Immature natural killer cell (primary cell): Measurements from ENCODE around the gene ELOVL7. TPM values are rescaled to one million over a fixed set of nuclear protein-coding genes. Genes with fewer than 3 reads are reported as not detected.
"Not testable (repeated sequence)": the region's sequence is repeated elsewhere in the genome, so short reads cannot be mapped to it uniquely, and the experiment has no call there.

Source experiments
- DNase-seq, 3 donors: peaks; one replicate each; pipeline ENCODE4 v3.0.0; 2022; ENCODE audit warnings: mixed read lengths in 1 of 3
- H3K27ac Mint-ChIP-seq, 6 donors: one replicate each; pipeline ENCODE4 v1.8.0; 2020; ENCODE audit warnings: mixed read lengths in 6 of 6, mild to moderate bottlenecking in 5 of 6, inconsistent platforms in 4 of 6, moderate library complexity in 3 of 6
- H3K27me3 Mint-ChIP-seq, 3 donors: one replicate each; pipeline ENCODE4 v1.8.0; 2020 to 2021; ENCODE audit warnings: low read depth in 3 of 3, mild to moderate bottlenecking in 3 of 3, mixed read lengths in 3 of 3, moderate library complexity in 3 of 3, inconsistent platforms in 1 of 3
- H3K36me3 Mint-ChIP-seq, 3 donors: one replicate each; pipeline ENCODE4 v1.8.0; 2020; ENCODE audit warnings: mixed read lengths in 3 of 3, inconsistent platforms in 2 of 3, mild to moderate bottlenecking in 2 of 3
- H3K4me1 Mint-ChIP-seq, 2 donors: one replicate each; pipeline ENCODE4 v1.8.0; 2020; ENCODE audit warnings: inconsistent platforms in 2 of 2, mild to moderate bottlenecking in 2 of 2, mixed read lengths in 2 of 2, moderate library complexity in 1 of 2
- H3K4me3 Mint-ChIP-seq, 5 donors: one replicate each; pipeline ENCODE4 v1.8.0; 2020; ENCODE audit warnings: mild to moderate bottlenecking in 5 of 5, mixed read lengths in 5 of 5, inconsistent platforms in 3 of 5, moderate library complexity in 3 of 5
- H3K9me3 Mint-ChIP-seq, 6 donors: one replicate each; pipeline ENCODE4 v1.8.0; 2020; ENCODE audit warnings: mild to moderate bottlenecking in 6 of 6, mixed read lengths in 6 of 6, inconsistent platforms in 4 of 6, moderate library complexity in 3 of 6
- polyA plus RNA-seq, 3 donors: library from polyadenylated mRNA; unstranded; fragments of 300-500 nt; fragmentation: Illumina TruSeq; gene quantifications; one replicate each; pipeline ENCODE4 v1.2.3, GENCODE V29; 2021

The ELOVL7 gene
- polyA plus RNA-seq, 3 donors from 2014 or later = 0.08 to 1.5 TPM; not detected in 1

DNA sequence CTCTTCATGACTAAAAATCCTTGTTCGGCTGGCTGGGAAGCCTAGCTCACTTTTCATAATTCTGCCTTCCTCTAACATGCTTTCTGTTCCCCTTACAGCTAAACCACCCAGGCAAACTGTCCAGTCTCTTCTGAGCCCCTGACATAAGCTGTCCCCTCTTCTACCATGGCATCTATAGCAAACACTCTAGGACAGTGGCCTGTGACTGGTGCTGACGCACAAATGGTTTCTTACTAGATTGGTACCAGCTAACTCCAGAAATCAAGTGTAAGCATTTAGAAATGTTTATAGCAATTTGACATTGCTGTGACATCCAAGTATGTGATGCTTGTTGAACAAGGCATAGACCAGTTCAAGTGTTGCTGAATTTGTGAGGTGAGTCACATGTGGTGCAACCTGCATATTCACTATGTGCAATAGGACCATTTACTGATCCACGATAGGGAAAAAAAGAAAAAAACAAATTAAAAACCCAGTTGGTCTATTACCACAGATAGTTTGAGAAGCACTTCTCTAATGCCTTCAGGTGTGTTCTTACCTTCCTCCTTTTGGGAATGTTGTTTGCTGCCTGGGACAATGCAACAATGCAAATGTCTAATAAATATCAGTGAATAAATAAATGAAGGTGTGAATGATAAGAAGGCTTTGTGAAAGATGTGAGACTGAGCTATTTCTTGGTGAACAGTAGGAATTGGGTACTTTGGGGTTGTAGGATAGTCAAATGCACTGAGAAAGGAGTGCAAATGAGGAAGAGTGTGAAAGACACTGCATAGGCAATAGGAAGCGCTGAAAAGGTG, 22.4 kb downstream of the ELOVL7 start:
- H3K36me3 Mint-ChIP-seq = no peaks in the 10 kb centered on the region
- H3K9me3 Mint-ChIP-seq = peaks cover 0 to 4% (median 0%) of the 10 kb centered on the region in 6 donors
- H3K27ac Mint-ChIP-seq = no peak overlapping the region
- no peak for DNase-seq
- H3K27me3 Mint-ChIP-seq = peaks cover 0 to 2% (median 0%) of the 10 kb centered on the region in 3 donors
- H3K4me3 Mint-ChIP-seq = no peak overlapping the region
- no peaks in the 10 kb centered on the region for H3K4me1 Mint-ChIP-seq

DNA sequence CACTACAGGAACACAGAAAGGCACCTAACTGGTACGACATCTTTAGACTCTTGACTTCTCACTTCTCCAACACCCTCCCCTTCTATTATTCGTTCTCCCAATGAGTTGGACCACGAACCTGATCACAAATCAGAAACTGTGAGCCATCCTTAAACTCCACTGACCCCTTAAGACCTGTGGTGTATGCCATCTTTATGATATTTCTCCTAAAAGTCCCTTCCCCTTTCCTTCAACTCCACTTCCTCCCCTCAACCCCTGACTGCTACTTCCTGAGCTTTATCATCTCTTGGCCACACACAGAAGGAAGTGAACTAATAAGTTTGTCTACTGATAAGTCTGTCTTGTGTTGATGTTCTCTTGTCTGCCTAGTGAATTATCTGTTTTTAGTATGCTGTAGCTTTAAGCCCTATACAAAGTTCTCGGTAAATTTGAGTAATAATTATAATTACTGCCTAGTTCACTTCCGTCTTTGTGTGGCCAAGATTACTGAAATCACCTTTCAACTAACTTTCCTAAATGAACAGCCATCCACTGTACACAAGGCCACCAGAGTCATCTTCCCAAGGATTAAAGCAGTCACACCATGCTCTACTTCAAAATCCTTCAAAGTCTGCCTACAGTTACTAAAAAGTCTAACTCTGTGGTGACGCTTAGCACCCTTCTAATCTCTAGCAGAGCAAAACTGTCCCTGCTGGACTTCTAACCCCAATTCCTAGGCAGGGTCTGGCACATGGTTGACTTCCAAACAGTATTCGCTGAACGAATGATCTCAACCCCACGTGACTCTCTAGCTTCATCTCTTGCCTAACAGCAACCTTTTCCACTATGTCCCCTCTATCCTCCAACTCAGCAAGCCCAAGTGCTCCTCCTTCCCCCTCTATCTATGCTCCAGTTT, 23.2 kb downstream of the ELOVL7 start:
- Mint-ChIP-seq H3K4me3 (no peak overlapping the region), H3K27ac (no peak overlapping the region), H3K4me1 (no peaks in the 10 kb centered on the region), H3K36me3 (no peaks in the 10 kb centered on the region), H3K27me3 (peaks cover 0 to 2% (median 2%) of the 10 kb centered on the region in 3 donors), H3K9me3 (peaks cover 0 to 4% (median 0%) of the 10 kb centered on the region in 6 donors)
- no peak for DNase-seq

DNA sequence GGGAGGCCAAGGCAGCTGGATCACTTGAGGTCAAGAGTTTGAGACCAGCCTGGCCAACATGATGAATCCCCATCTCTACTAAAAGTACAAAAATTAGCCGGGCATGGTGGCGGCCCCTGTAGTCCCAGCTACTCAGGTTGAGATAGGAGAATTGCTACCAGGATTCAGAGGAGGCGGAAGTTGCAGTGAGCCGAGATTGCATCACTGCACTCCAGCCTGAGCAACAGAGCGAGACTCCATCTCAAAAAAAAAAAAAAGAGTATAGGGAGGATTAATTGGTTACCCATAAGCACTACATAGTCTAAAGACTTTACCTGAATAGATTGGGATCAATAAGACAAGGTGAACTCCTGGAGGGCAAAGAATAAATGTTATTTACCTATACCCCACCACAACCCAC, 27.9 kb downstream of the ELOVL7 start:
- not testable (repeated sequence) for H3K9me3 Mint-ChIP-seq, H3K4me1 Mint-ChIP-seq, H3K36me3 Mint-ChIP-seq

GRCh38 chr5:60814498-60814897, 29.6 kb downstream of the ELOVL7 start:
- no peak overlapping the region for H3K27ac Mint-ChIP-seq
- H3K36me3 Mint-ChIP-seq = no peaks in the 10 kb centered on the region
- peaks cover 0 to 5% (median 2%) of the 10 kb centered on the region in 3 donors for H3K27me3 Mint-ChIP-seq
- no peak for DNase-seq
- peaks cover 0 to 4% (median 0%) of the 10 kb centered on the region in 6 donors for H3K9me3 Mint-ChIP-seq
- no peak overlapping the region for H3K4me3 Mint-ChIP-seq
- no peaks in the 10 kb centered on the region for H3K4me1 Mint-ChIP-seq

More for the DNA sequence above, 27.9 kb downstream of the ELOVL7 start:
- H3K27ac Mint-ChIP-seq, H3K27me3 Mint-ChIP-seq, H3K4me3 Mint-ChIP-seq, DNase-seq: not testable (repeated sequence)

DNA sequence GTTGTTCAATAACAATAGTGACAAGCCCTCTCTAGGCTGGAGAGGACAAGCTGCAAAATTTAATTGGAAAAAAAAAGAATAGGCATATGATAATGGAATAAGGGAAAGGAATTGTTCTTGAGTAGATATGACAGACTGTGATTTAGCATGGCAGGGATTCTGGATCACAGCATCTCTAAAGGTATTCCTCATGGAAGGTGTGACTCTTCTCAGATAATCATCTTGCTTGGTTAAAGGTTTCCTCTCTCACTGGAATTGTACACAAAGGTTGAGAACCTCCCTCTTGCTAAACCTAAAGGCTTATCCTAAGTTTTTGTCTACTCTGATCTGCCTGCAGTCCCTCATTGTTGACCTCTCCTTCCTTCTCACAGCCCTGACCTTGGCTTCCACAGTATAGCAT, 31.6 kb downstream of the ELOVL7 start:
- no peak for DNase-seq
- Mint-ChIP-seq H3K27ac (no peak overlapping the region), H3K36me3 (no peaks in the 10 kb centered on the region), H3K9me3 (peaks cover 0 to 4% (median 0%) of the 10 kb centered on the region in 6 donors), H3K4me3 (no peak overlapping the region), H3K4me1 (no peaks in the 10 kb centered on the region), H3K27me3 (peaks cover 0 to 5% (median 2%) of the 10 kb centered on the region in 3 donors)

- H3K36me3 Mint-ChIP-seq = no peaks in the 10 kb centered on the region
- H3K4me3 Mint-ChIP-seq = no peak overlapping the region
- H3K4me1 Mint-ChIP-seq = no peaks in the 10 kb centered on the region
- DNase-seq = no peak
- no peak overlapping the region for H3K27ac Mint-ChIP-seq
- peaks cover 0 to 5% (median 5%) of the 10 kb centered on the region in 3 donors for H3K27me3 Mint-ChIP-seq
- peaks cover 0 to 7% (median 5%) of the 10 kb centered on the region in 6 donors for H3K9me3 Mint-ChIP-seq
Observed at GRCh38 chr5:60811105-60811504, 33.0 kb downstream of the ELOVL7 start.

DNA sequence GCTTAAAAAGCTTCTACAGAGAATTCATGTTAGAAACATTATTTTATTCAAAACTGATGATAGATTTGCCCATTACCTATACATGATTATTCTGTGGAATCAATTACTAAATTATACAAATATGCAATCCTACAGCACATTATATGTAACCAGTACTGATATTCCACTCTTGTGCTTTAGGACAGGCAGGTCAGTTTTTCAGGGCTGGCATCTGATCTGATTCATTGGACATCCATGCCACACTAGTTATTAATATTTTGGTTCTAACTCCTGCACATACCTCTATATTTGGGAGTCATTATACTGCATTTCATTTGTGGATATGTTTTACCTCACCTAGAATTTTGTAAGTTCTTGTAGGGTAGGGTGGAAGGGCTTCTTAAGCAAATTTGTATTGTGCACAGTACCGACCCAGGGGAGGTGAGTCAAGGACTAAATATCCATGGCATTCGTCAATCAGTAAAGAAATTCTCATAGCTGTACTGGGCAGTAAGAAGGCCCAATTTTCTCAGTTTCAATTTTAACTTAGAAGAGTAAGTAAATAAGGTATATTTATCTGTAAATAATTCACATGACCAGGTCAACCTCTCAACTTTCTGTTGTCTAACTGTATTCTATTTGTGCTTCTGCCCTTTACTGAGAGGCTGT, 33.5 kb downstream of the ELOVL7 start:
- Mint-ChIP-seq H3K36me3 (no peaks in the 10 kb centered on the region), H3K4me3 (no peak overlapping the region), H3K27me3 (peaks cover 0 to 7% (median 2%) of the 10 kb centered on the region in 3 donors), H3K27ac (no peak overlapping the region), H3K4me1 (no peaks in the 10 kb centered on the region), H3K9me3 (peaks cover 0 to 7% (median 5%) of the 10 kb centered on the region in 6 donors)
- no peak for DNase-seq

- Mint-ChIP-seq H3K9me3 (peaks cover 0 to 9% (median 5%) of the 10 kb centered on the region in 6 donors), H3K36me3 (no peaks in the 10 kb centered on the region), H3K27me3 (peaks cover 2 to 8% (median 2%) of the 10 kb centered on the region in 3 donors), H3K4me1 (no peaks in the 10 kb centered on the region), H3K27ac (no peak overlapping the region), H3K4me3 (no peak overlapping the region)
- DNase-seq = no peak
Observed at GRCh38 chr5:60809891-60810425, 34.1 kb downstream of the ELOVL7 start.

DNA sequence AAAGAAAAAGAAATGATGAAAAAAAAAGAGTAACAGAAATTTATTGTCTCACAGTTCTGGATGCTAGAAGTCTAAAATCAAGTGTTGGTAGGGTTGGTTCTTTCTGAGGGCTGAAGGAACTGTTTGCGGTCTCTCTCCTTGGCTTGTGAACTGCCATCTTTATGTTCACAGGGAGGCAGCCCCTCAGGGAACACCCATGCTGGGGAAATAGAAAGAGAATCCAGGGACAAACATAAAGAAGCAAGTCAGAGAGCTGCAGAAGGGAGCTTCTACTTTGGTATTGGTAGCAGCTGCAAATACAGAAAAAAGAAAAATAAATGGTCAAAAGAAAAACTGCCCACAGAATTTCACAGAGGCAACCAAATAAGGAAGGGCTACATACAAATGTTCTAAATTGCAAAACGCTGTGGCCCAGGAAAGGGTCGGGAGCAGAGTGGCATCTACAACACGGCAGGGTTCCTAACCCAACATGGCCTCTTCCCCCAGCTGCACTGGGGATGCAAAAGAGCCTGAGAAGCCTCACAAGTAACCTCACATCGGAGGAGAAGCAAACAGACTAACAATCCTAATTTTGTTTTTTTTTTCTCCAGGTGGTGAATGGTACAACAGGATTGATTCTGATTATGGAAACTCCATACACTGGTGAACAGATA, 37.4 kb downstream of the ELOVL7 start:
- H3K9me3 Mint-ChIP-seq = peaks cover 0 to 9% (median 5%) of the 10 kb centered on the region in 6 donors
- no peaks in the 10 kb centered on the region for H3K36me3 Mint-ChIP-seq
- H3K4me3 Mint-ChIP-seq = no peak overlapping the region
- DNase-seq = no peak
- H3K4me1 Mint-ChIP-seq = no peaks in the 10 kb centered on the region
- H3K27me3 Mint-ChIP-seq = peaks cover 0 to 10% (median 2%) of the 10 kb centered on the region in 3 donors
- H3K27ac Mint-ChIP-seq = no peak overlapping the region

- H3K4me1 Mint-ChIP-seq = no peaks in the 10 kb centered on the region
Observed at GRCh38 chr5:60805463-60805862, 38.6 kb downstream of the ELOVL7 start.

GRCh38 chr5:60803712-60804111, 40.4 kb downstream of the ELOVL7 start:
- Mint-ChIP-seq H3K27ac (no peak overlapping the region), H3K9me3 (peaks cover 0 to 9% (median 5%) of the 10 kb centered on the region in 6 donors), H3K36me3 (no peaks in the 10 kb centered on the region), H3K4me3 (no peak overlapping the region), H3K4me1 (no peaks in the 10 kb centered on the region), H3K27me3 (peaks cover 0 to 10% (median 2%) of the 10 kb centered on the region in 3 donors)
- DNase-seq = no peak

More at GRCh38 chr5:60805463-60805862, 38.6 kb downstream of the ELOVL7 start:
- H3K36me3 Mint-ChIP-seq = no peaks in the 10 kb centered on the region
- peaks cover 0 to 9% (median 5%) of the 10 kb centered on the region in 6 donors for H3K9me3 Mint-ChIP-seq
- H3K27me3 Mint-ChIP-seq = peaks cover 0 to 10% (median 2%) of the 10 kb centered on the region in 3 donors
- no peak overlapping the region for H3K27ac Mint-ChIP-seq
- no peak for DNase-seq
- H3K4me3 Mint-ChIP-seq = no peak overlapping the region

GRCh38 chr5:60802986-60803385, 41.1 kb downstream of the ELOVL7 start:
- DNase-seq = no peak
- Mint-ChIP-seq H3K36me3 (no peaks in the 10 kb centered on the region), H3K4me3 (no peak overlapping the region), H3K27me3 (peaks cover 0 to 10% (median 2%) of the 10 kb centered on the region in 3 donors), H3K4me1 (no peaks in the 10 kb centered on the region), H3K27ac (no peak overlapping the region), H3K9me3 (peaks cover 0 to 9% (median 5%) of the 10 kb centered on the region in 6 donors)

GRCh38 chr5:60802226-60802625, 41.8 kb downstream of the ELOVL7 start:
- Mint-ChIP-seq H3K27ac (no peak overlapping the region), H3K4me1 (no peaks in the 10 kb centered on the region), H3K9me3 (peaks cover 0 to 10% (median 5%) of the 10 kb centered on the region in 6 donors), H3K36me3 (no peaks in the 10 kb centered on the region), H3K4me3 (no peak overlapping the region), H3K27me3 (peaks cover 0 to 10% (median 2%) of the 10 kb centered on the region in 3 donors)
- no peak for DNase-seq
